Lower leg skin (tissue), 3 donors: ENCODE data around the gene PDZRN3.

ENCODE experiments used
- CTCF ChIP-seq, 3 donors: fragments of 450-650 bp; IDR thresholded peaks; one replicate each; pipeline ENCODE4 v1.5.1; 2016; ENCODE audit warnings: antibody characterized with exemption in 3 of 3, mild to moderate bottlenecking in 3 of 3, moderate library complexity in 2 of 3
- POLR2A ChIP-seq, 2 donors: fragments of 450-650 bp; IDR thresholded peaks; one replicate each; pipeline ENCODE4 v1.6.1; 2016 to 2017; ENCODE audit warnings: antibody characterized with exemption in 2 of 2, mild to moderate bottlenecking in 1 of 2, moderate library complexity in 1 of 2

- TF ChIP-seq POLR2A (IDR thresholded peaks at IDR 0.05) (no peak), CTCF (IDR thresholded peaks at IDR 0.05) (no peak)
Observed at GRCh38 chr3:73591286-73591800, 33.4 kb downstream of the PDZRN3 start.
